HepG2 (cell line): Measurements from ENCODE around the gene TMEM214. TPM values are rescaled to one million over a fixed set of nuclear protein-coding genes. Genes with fewer than 3 reads are reported as not detected.

Source experiments
- ADNP ChIP-seq: sonication (generic); formaldehyde crosslinking; IDR thresholded peaks from 2 replicates; pipeline ENCODE4 v1.4.0; 2020; ENCODE audit warnings: missing genetic modification reagents
- ARHGAP35 ChIP-seq: sonication (generic); formaldehyde crosslinking; IDR thresholded peaks from 2 replicates; pipeline ENCODE4 v1.9.0; 2022; ENCODE audit warnings: mild to moderate bottlenecking, inconsistent platforms, moderate library complexity, missing genetic modification reagents, borderline replicate concordance
- ATAD3A ChIP-seq: sonication (generic); formaldehyde crosslinking; IDR thresholded peaks from 2 replicates; pipeline ENCODE4 v1.4.0; 2020; ENCODE audit warnings: missing genetic modification reagents
- CHD4 ChIP-seq: fragments of 200-600 bp; sonication (generic); IDR thresholded peaks from 2 replicates; pipeline ENCODE4 v1.7.0; 2017; ENCODE audit warnings: mild to moderate bottlenecking, low read length, borderline replicate concordance
- ELF4 ChIP-seq: sonication (generic); formaldehyde crosslinking; IDR thresholded peaks from 2 replicates; pipeline ENCODE4 v1.5.0; 2020; ENCODE audit warnings: missing genetic modification reagents, mild to moderate bottlenecking, moderate library complexity, borderline replicate concordance
- IRX3 ChIP-seq: sonication (generic); formaldehyde crosslinking; IDR thresholded peaks from 2 replicates; pipeline ENCODE4 v1.8.1; 2023; ENCODE audit warnings: mild to moderate bottlenecking, low read depth, missing genetic modification reagents, borderline replicate concordance
- KLF11 ChIP-seq: IDR thresholded peaks from 2 replicates; pipeline ENCODE4 v1.6.1; 2016; ENCODE audit warnings: missing compliant biosample characterization
- MAF1 ChIP-seq: sonication (generic); formaldehyde crosslinking; IDR thresholded peaks from 2 replicates; pipeline ENCODE4 v1.5.0; 2020; ENCODE audit warnings: missing genetic modification reagents, borderline replicate concordance
- MAFF ChIP-seq: IDR thresholded peaks from 2 replicates; pipeline ENCODE4 v1.6.1; 2011; ENCODE audit warnings: low read depth, low read length, improper control_type of control experiment
- MXI1 ChIP-seq: IDR thresholded peaks from 3 replicates; pipeline ENCODE4 v1.6.1; 2012; ENCODE audit warnings: low read depth, low read length, inconsistent platforms, borderline replicate concordance
- PBX3 ChIP-seq: sonication (generic); formaldehyde crosslinking; IDR thresholded peaks from 2 replicates; pipeline ENCODE4 v1.8.1; 2023; ENCODE audit warnings: missing genetic modification reagents, inconsistent platforms, borderline replicate concordance
- REPIN1 ChIP-seq: sonication (generic); formaldehyde crosslinking; IDR thresholded peaks from 2 replicates; pipeline ENCODE4 v1.8.0; 2022; ENCODE audit warnings: missing genetic modification reagents, low read depth, mild to moderate bottlenecking, borderline replicate concordance
- SMAD3 ChIP-seq: sonication (generic); formaldehyde crosslinking; IDR thresholded peaks from 2 replicates; pipeline ENCODE4 v1.4.0; 2020; ENCODE audit warnings: missing genetic modification reagents
- ZNF30 ChIP-seq: sonication (generic); formaldehyde crosslinking; IDR thresholded peaks from 2 replicates; pipeline ENCODE4 v1.5.0; 2020; ENCODE audit warnings: mild to moderate bottlenecking, missing genetic modification reagents
- ZNF431 ChIP-seq: sonication (generic); formaldehyde crosslinking; IDR thresholded peaks from 2 replicates; pipeline ENCODE4 v1.9.0; 2022; ENCODE audit warnings: missing genetic modification reagents, low read depth, mild to moderate bottlenecking, borderline replicate concordance
- ZNF570 ChIP-seq: sonication (generic); formaldehyde crosslinking; IDR thresholded peaks from 2 replicates; pipeline ENCODE4 v1.4.0; 2020; ENCODE audit warnings: mild to moderate bottlenecking, missing genetic modification reagents, borderline replicate concordance
- ZNF772 ChIP-seq: sonication (generic); formaldehyde crosslinking; IDR thresholded peaks from 2 replicates; pipeline ENCODE4 v1.5.0; 2020; ENCODE audit warnings: mild to moderate bottlenecking, missing genetic modification reagents
- ZSCAN20 ChIP-seq: sonication (generic); formaldehyde crosslinking; IDR thresholded peaks from 2 replicates; pipeline ENCODE4 v1.4.0; 2020; ENCODE audit warnings: missing genetic modification reagents, mild to moderate bottlenecking, borderline replicate concordance
- polyA plus RNA-seq, 8 experiments: library from polyadenylated mRNA; depleted of rRNA in 3 of 8; stranded (reverse) in 7 of 8; unstranded in 1 of 8; fragments of >200 nt; fragmentation: Illumina TruSeq in 4 of 8; extraction: Trizol in 4 of 8; gene quantifications; 2 replicates each; pipeline versions ENCODE4 v1.2.1 to v1.2.3, GENCODE V29; 2011 to 2016; ENCODE audit warnings: low read depth in 4 of 8, missing spikeins in 1 of 8, mixed read lengths in 1 of 8; ENCODE audit not compliant: insufficient read depth in 1 of 8
- total RNA-seq, 5 experiments: library from RNA; depleted of rRNA; stranded (reverse); fragments of >200 nt; fragmentation: Illumina TruSeq; extraction: Trizol; gene quantifications; 2 replicates each; pipeline ENCODE4 v1.2.3, GENCODE V29; 2016; ENCODE audit warnings: low read depth in 1 of 5
- TF ChIP-seq, protein P1 (sequence below): sonication (generic); formaldehyde crosslinking; IDR thresholded peaks from 2 replicates; pipeline ENCODE4 v1.4.0; 2020; ENCODE audit warnings: missing genetic modification reagents
- TF ChIP-seq, protein P2 (sequence below): sonication (generic); formaldehyde crosslinking; IDR thresholded peaks from 2 replicates; pipeline ENCODE4 v1.4.0; 2020; ENCODE audit warnings: mild to moderate bottlenecking, missing genetic modification reagents, borderline replicate concordance
- TF ChIP-seq, protein P3 (sequence below): sonication (generic); formaldehyde crosslinking; IDR thresholded peaks from 2 replicates; pipeline ENCODE4 v1.4.0; 2020; ENCODE audit warnings: missing genetic modification reagents

The TMEM214 gene
- total and polyA plus RNA-seq, 2 of the 13 experiments (the other 11 are each of a cell fraction or from before 2014, with no cell fraction given) = 58.3 to 132 TPM

- TF ChIP-seq, protein P1, sequence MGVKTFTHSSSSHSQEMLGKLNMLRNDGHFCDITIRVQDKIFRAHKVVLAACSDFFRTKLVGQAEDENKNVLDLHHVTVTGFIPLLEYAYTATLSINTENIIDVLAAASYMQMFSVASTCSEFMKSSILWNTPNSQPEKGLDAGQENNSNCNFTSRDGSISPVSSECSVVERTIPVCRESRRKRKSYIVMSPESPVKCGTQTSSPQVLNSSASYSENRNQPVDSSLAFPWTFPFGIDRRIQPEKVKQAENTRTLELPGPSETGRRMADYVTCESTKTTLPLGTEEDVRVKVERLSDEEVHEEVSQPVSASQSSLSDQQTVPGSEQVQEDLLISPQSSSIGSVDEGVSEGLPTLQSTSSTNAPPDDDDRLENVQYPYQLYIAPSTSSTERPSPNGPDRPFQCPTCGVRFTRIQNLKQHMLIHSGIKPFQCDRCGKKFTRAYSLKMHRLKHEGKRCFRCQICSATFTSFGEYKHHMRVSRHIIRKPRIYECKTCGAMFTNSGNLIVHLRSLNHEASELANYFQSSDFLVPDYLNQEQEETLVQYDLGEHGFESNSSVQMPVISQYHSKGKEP (CRISPR knock-in tag) = 0 out of 2 replicates have a peak, but pooled peaks have one; percentile 57
- TF ChIP-seq IRX3 (no peak; the same call in 1 of the 2 replicates), ATAD3A (no peak), ARHGAP35 (CRISPR knock-in tag) (peak; percentile 21), KLF11 (CRISPR knock-in tag) (0 out of 2 replicates have a peak, but pooled peaks have one; percentile 21), MAF1 (CRISPR knock-in tag) (peak; percentile 98), ZNF772 (CRISPR knock-in tag) (peak; percentile 60), ZNF30 (CRISPR knock-in tag) (no peak), SMAD3 (CRISPR knock-in tag) (peak; percentile 93), ELF4 (CRISPR knock-in tag) (0 out of 2 replicates have a peak, but pooled peaks have one; percentile 66), REPIN1 (CRISPR knock-in tag) (peak; percentile 77; the same call in 1 of the 2 replicates), CHD4 (no peak), MAFF (0 out of 2 replicates have a peak, but pooled peaks have one; percentile 1), ZNF570 (CRISPR knock-in tag) (no peak), ADNP (CRISPR knock-in tag) (no peak), ZSCAN20 (CRISPR knock-in tag) (peak; percentile 88; the same call in 1 of the 2 replicates), MXI1 (peak; percentile 68; the same call in 2 of the 3 replicates), ZNF431 (CRISPR knock-in tag) (peak; percentile 84), PBX3 (0 out of 2 replicates have a peak, but pooled peaks have one; percentile 40)
- TF ChIP-seq, protein P2, sequence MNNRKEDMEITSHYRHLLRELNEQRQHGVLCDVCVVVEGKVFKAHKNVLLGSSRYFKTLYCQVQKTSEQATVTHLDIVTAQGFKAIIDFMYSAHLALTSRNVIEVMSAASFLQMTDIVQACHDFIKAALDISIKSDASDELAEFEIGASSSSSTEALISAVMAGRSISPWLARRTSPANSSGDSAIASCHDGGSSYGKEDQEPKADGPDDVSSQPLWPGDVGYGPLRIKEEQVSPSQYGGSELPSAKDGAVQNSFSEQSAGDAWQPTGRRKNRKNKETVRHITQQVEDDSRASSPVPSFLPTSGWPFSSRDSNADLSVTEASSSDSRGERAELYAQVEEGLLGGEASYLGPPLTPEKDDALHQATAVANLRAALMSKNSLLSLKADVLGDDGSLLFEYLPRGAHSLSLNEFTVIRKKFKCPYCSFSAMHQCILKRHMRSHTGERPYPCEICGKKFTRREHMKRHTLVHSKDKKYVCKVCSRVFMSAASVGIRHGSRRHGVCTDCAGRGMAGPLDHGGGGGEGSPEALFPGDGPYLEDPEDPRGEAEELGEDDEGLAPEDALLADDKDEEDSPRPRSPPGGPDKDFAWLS = no peak
- TF ChIP-seq, protein P3, sequence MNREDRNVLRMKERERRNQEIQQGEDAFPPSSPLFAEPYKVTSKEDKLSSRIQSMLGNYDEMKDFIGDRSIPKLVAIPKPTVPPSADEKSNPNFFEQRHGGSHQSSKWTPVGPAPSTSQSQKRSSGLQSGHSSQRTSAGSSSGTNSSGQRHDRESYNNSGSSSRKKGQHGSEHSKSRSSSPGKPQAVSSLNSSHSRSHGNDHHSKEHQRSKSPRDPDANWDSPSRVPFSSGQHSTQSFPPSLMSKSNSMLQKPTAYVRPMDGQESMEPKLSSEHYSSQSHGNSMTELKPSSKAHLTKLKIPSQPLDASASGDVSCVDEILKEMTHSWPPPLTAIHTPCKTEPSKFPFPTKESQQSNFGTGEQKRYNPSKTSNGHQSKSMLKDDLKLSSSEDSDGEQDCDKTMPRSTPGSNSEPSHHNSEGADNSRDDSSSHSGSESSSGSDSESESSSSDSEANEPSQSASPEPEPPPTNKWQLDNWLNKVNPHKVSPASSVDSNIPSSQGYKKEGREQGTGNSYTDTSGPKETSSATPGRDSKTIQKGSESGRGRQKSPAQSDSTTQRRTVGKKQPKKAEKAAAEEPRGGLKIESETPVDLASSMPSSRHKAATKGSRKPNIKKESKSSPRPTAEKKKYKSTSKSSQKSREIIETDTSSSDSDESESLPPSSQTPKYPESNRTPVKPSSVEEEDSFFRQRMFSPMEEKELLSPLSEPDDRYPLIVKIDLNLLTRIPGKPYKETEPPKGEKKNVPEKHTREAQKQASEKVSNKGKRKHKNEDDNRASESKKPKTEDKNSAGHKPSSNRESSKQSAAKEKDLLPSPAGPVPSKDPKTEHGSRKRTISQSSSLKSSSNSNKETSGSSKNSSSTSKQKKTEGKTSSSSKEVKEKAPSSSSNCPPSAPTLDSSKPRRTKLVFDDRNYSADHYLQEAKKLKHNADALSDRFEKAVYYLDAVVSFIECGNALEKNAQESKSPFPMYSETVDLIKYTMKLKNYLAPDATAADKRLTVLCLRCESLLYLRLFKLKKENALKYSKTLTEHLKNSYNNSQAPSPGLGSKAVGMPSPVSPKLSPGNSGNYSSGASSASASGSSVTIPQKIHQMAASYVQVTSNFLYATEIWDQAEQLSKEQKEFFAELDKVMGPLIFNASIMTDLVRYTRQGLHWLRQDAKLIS = no peak
These were observed 17.7 kb downstream of the TMEM214 start (continued) for GRCh38 chr2:27050281-27050995.
